Loucy (cell line): Measurements from ENCODE around the gene SPECC1.

Experiments
- H2AFZ ChIP-seq: fragments of 200-600 bp; sonication (generic); 2 replicates; pipeline ENCODE4 v1.6.0; 2016; ENCODE audit warnings: antibody characterized with exemption, mild to moderate bottlenecking, low read length, moderate library complexity
- H3F3A ChIP-seq: fragments of 200-600 bp; 2 replicates; pipeline ENCODE4 v1.6.0; 2016; ENCODE audit warnings: antibody characterized with exemption, low read depth, mild to moderate bottlenecking
- H3K27me3 ChIP-seq: fragments of 200-600 bp; sonication (generic); 2 replicates; pipeline ENCODE4 v1.6.1; 2014; ENCODE audit warnings: low read length, mild to moderate bottlenecking; ENCODE audit not compliant: insufficient read depth, poor library complexity, severe bottlenecking
- H3K36me3 ChIP-seq: fragments of 200-600 bp; sonication (generic); 2 replicates; pipeline ENCODE4 v1.6.1; 2016; ENCODE audit warnings: low read length; ENCODE audit not compliant: insufficient read depth
- H3K4me1 ChIP-seq: fragments of 200-600 bp; sonication (generic); 2 replicates; pipeline ENCODE4 v1.5.1; 2014; ENCODE audit warnings: low read length, mild to moderate bottlenecking; ENCODE audit not compliant: insufficient read depth, poor library complexity, severe bottlenecking
- H3K4me2 ChIP-seq: fragments of 200-600 bp; sonication (generic); 2 replicates; pipeline ENCODE4 v1.6.0; 2014; ENCODE audit warnings: antibody characterized with exemption, low read length, low read depth, mild to moderate bottlenecking; ENCODE audit not compliant: poor library complexity, severe bottlenecking
- H3K4me3 ChIP-seq: fragments of 200-600 bp; sonication (generic); 2 replicates; pipeline ENCODE4 v1.5.1; 2014; ENCODE audit warnings: low read length, mild to moderate bottlenecking, mixed read lengths; ENCODE audit not compliant: poor library complexity, severe bottlenecking
- H3K79me2 ChIP-seq: fragments of 200-600 bp; sonication (generic); 2 replicates; pipeline ENCODE4 v1.6.1; 2014; ENCODE audit warnings: low read length; ENCODE audit not compliant: insufficient read depth
- H3K9ac ChIP-seq: fragments of 200-600 bp; sonication (generic); 2 replicates; pipeline ENCODE4 v1.6.0; 2014; ENCODE audit warnings: mild to moderate bottlenecking, low read depth, low read length, moderate library complexity; ENCODE audit not compliant: poor library complexity, severe bottlenecking
- H3K9me2 ChIP-seq: fragments of 200-600 bp; sonication (generic); replicated peaks from 2 replicates; pipeline ENCODE4 v1.6.1; 2016; ENCODE audit warnings: low read depth, low read length, mixed read lengths
- H3K9me3 ChIP-seq: fragments of 200-600 bp; sonication (generic); 2 replicates; pipeline ENCODE4 v1.6.1; 2014; ENCODE audit warnings: mild to moderate bottlenecking, antibody characterized with exemption, low read length, low read depth; ENCODE audit not compliant: insufficient read depth
- H4K20me1 ChIP-seq: fragments of 200-600 bp; sonication (generic); 2 replicates; pipeline ENCODE4 v1.6.0; 2014; ENCODE audit warnings: antibody characterized with exemption, low read length, mild to moderate bottlenecking; ENCODE audit not compliant: insufficient read depth, poor library complexity, severe bottlenecking
- EZH2phosphoT487 ChIP-seq: fragments of 200-600 bp; IDR thresholded peaks from 2 replicates; pipeline ENCODE4 v1.6.1; 2018; ENCODE audit warnings: antibody characterized with exemption, mild to moderate bottlenecking, moderate library complexity, borderline replicate concordance
- TF ChIP-seq, protein P1 (sequence below): fragments of 200-600 bp; sonication (generic); conservative IDR thresholded peaks from 2 replicates; pipeline ENCODE4 v1.5.1; 2014; ENCODE audit warnings: mild to moderate bottlenecking, antibody characterized with exemption, low read length

SPECC1 gene

DNA sequence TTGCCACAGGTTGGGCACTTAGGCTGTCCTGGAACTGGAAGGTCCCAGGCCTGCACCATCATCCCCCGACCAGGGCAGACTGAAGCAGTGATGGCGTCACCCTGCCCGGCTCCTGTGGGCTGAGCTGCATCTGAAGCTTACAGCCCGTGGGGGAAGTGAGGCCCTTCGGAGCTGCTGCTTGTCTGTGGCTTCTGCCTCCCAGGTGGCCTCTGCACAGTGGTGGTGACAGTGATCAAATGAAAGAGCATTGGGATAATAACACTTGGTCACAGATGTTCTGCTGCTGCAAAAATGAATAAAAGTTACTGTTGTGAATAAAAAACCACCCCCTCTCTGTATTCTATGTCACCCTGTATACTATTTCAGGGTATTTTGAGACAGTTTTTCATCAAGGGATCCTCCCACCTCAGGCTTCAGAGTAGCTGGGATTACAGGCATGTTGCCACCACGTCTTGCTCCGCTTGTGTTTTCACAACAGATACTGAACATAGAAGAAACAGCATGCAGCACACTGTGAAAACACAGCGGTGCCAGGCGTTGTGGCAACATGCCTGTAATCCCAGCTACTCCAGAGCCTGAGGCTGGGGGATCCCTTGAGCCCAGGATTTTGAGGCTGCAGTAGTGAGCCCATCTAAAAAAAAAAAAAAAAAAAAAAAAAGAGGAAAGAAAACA lies 293.2 kb downstream of the SPECC1 start:
- no peaks in the 10 kb centered on the region for H4K20me1 ChIP-seq
- TF ChIP-seq EZH2phosphoT487, result no peak
- TF ChIP-seq, protein P1, sequence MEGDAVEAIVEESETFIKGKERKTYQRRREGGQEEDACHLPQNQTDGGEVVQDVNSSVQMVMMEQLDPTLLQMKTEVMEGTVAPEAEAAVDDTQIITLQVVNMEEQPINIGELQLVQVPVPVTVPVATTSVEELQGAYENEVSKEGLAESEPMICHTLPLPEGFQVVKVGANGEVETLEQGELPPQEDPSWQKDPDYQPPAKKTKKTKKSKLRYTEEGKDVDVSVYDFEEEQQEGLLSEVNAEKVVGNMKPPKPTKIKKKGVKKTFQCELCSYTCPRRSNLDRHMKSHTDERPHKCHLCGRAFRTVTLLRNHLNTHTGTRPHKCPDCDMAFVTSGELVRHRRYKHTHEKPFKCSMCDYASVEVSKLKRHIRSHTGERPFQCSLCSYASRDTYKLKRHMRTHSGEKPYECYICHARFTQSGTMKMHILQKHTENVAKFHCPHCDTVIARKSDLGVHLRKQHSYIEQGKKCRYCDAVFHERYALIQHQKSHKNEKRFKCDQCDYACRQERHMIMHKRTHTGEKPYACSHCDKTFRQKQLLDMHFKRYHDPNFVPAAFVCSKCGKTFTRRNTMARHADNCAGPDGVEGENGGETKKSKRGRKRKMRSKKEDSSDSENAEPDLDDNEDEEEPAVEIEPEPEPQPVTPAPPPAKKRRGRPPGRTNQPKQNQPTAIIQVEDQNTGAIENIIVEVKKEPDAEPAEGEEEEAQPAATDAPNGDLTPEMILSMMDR, result no peak
- H3K36me3 ChIP-seq, result peaks cover 14% of the 10 kb centered on the region; the same call in 1 of the 2 replicates
- no peak overlapping the region for H2AFZ ChIP-seq
- no peak overlapping the region for H3K4me2 ChIP-seq
- H3K27me3 ChIP-seq, result no peaks in the 10 kb centered on the region
- H3K4me3 ChIP-seq, result no peak overlapping the region
- no peaks in the 10 kb centered on the region for H3K4me1 ChIP-seq
- H3F3A ChIP-seq, result no peaks in the 10 kb centered on the region
- H3K9me2 ChIP-seq, result no peaks in the 10 kb centered on the region
- peaks cover 6% of the 10 kb centered on the region; the same call in 1 of the 2 replicates for H3K9me3 ChIP-seq
- no peak overlapping the region for H3K9ac ChIP-seq
- no peaks in the 10 kb centered on the region for H3K79me2 ChIP-seq

DNA sequence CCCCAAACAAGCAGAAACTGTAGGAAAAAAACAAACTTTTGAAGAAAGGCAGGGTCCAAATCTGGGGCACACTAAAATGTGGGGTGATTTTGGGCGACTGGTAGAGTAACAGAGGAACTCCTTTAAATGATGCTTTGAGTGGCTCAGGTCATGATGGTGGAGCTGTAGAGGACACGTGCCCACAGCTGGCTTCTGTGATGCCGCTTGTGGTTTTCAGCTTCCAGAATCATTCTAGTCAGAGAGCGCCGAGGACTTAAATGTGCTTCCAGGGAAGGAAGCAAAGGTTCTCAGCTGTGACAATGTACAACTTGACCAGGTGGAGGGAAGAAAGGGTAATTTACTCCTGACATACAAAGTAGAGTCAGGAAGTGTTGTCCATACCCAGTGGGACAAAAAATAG lies 295.8 kb downstream of the SPECC1 start:
- H3K9me3 ChIP-seq, result peaks cover 10% of the 10 kb centered on the region; the same call in 1 of the 2 replicates
- no peaks in the 10 kb centered on the region for H3K4me1 ChIP-seq
- no peaks in the 10 kb centered on the region for H4K20me1 ChIP-seq
- no peaks in the 10 kb centered on the region for H3K27me3 ChIP-seq
- H3K36me3 ChIP-seq, result peaks cover 18% of the 10 kb centered on the region; the same call in 1 of the 2 replicates
- H3K9me2 ChIP-seq, result no peaks in the 10 kb centered on the region
- no peak for TF ChIP-seq EZH2phosphoT487
- TF ChIP-seq, protein P1, result no peak
- H3K9ac ChIP-seq, result no peak overlapping the region
- H2AFZ ChIP-seq, result no peak overlapping the region
- H3K4me3 ChIP-seq, result no peak overlapping the region
- H3K79me2 ChIP-seq, result no peaks in the 10 kb centered on the region
- no peak overlapping the region for H3K4me2 ChIP-seq
- H3F3A ChIP-seq, result no peaks in the 10 kb centered on the region

DNA sequence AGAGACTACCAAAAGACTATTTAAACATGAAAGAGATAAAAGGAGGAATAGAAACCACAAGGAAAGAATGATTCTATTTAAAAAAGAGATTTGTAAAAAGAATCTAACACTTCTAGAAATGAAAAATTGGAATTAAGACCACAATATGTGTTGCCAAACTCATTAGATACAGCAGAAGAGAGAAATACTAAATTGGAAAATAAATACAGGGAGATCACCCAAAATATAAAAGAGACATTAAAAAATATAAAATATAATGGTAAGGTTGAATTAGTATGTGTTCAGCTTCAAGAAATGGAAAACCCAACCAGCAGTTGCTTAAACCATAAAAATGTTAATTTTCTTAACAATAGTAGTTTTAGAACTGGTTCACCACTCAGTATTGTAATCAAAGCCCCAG lies 297.8 kb downstream of the SPECC1 start:
- H3K9me3 ChIP-seq, result peaks cover 10% of the 10 kb centered on the region; the same call in 1 of the 2 replicates
- H3K4me3 ChIP-seq, result no peak overlapping the region
- no peaks in the 10 kb centered on the region for H3K27me3 ChIP-seq
- H3K79me2 ChIP-seq, result no peaks in the 10 kb centered on the region
- H2AFZ ChIP-seq, result no peak overlapping the region
- TF ChIP-seq, protein P1, result no peak
- TF ChIP-seq EZH2phosphoT487, result no peak
- peaks cover 18% of the 10 kb centered on the region; the same call in 1 of the 2 replicates for H3K36me3 ChIP-seq
- H3K4me2 ChIP-seq, result no peak overlapping the region
- H3K9ac ChIP-seq, result no peak overlapping the region
- H3K4me1 ChIP-seq, result no peaks in the 10 kb centered on the region
- H4K20me1 ChIP-seq, result no peaks in the 10 kb centered on the region
- no peaks in the 10 kb centered on the region for H3F3A ChIP-seq
- H3K9me2 ChIP-seq, result no peaks in the 10 kb centered on the region
